SU-DHL-6 (cell line): Measurements from ENCODE around the gene CAPN9.

Experiments
- CTCF ChIP-seq: fragments of 200-600 bp; sonication (generic); IDR thresholded peaks from one replicate; pipeline ENCODE4 v1.5.1; 2017; ENCODE audit warnings: antibody characterized with exemption, mild to moderate bottlenecking, low read length, moderate library complexity; ENCODE audit not compliant: insufficient read depth, poor library complexity, severe bottlenecking
- EZH2phosphoT487 ChIP-seq: fragments of 200-600 bp; sonication (generic), shearing (Covaris generic); conservative IDR thresholded peaks from 2 replicates; pipeline ENCODE4 v1.6.1; 2018; ENCODE audit warnings: mild to moderate bottlenecking, antibody characterized with exemption, low read length, moderate library complexity, mixed read lengths

DNA sequence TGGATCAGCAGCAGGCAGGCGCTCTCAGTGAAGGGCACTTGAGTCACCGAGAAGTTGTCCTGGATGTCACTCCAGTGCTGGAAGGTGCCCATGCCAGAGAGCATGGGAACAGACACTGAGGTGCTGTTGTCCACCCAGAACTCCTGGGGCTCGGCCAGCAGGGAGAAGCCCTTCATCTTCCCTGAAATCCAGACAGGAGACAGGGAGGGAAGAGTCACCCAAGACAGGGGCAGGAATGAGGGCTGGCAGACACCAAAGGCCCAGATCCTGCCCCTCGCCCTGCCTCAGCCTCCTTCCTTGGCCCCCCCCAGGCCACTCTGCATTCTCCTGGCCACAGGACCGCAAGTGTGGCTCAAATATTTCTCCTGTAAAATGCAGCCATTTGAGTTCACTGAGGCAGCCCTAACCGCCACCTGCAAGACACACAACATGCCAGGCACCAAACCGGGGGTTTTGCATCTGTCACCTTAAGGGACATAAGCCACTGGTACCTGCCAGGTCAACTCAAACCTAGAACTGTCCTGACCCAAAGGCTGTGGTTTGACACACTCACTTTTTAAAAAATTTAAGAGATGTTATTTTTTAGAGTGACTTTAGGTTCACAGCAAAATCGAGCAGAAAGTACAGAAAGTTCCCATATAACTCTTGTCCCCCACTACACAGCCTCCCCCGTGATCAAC, 41.0 kb upstream of the CAPN9 start:
- no peak for TF ChIP-seq CTCF
- no peak for TF ChIP-seq EZH2phosphoT487
